Mammary epithelial cell (primary cell): ENCODE data around the gene ZNF431.

Experiments
- CTCF ChIP-seq, 2 donors: IDR thresholded peaks in 1 of 2; conservative IDR thresholded peaks in 1 of 2; 2 replicates each; pipeline ENCODE4 v1.5.1; 2011 to 2012; ENCODE audit warnings: inconsistent platforms in 2 of 2, low read length in 2 of 2, mild to moderate bottlenecking in 2 of 2, control low read depth in 1 of 2, low read depth in 1 of 2; ENCODE audit not compliant: insufficient read depth in 1 of 2; ENCODE audit errors: extremely low read depth in 1 of 2
- EZH2 ChIP-seq: IDR thresholded peaks from 2 replicates; pipeline ENCODE4 v1.6.1; 2012; ENCODE audit warnings: low read length, inconsistent platforms, borderline replicate concordance

DNA sequence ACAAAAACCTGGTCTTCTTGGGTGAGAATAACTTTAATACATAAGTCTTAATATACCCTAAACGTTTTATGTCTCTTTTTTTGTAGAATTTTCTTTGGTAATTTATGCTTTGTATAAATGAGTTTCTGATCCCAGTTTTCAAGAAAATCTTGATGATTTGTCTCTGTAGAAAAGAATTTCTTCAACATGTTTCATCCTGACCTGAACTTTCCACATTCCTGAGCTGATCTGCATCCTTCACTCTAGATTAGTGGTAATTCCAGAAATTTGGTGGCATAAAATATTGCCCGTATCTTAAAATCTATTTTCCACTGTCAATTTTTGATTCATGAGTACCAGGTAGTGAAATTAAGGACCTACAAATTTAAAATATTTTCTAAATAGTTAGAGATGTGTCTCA is 43.5 kb upstream of the ZNF431 start:
- TF ChIP-seq CTCF (conservative IDR thresholded peaks at IDR 0.05 in 1 of 2, IDR thresholded peaks at IDR 0.05 in 1 of 2; ENCODE audit: extremely low read depth in 1 of 2, insufficient read depth in 1 of 2, low read depth in 1 of 2, low read length in 2 of 2) = no peak
- no peak for TF ChIP-seq EZH2
